ENCODE measurements around the gene ZXDC.

ZXDC gene

GRCh38 chr3:126448893-126449180, 26.9 kb downstream of the ZXDC start:
- peaks cover 39% of the 10 kb centered on the region for H3K36me3 ChIP-seq
- DNase-seq = no peak
- H3K9me3 ChIP-seq (ENCODE audit: severe bottlenecking) = no peaks in the 10 kb centered on the region
- no peak overlapping the region for H3K27ac ChIP-seq
- H3K4me3 ChIP-seq (ENCODE audit: low read depth, low read length) = no peak overlapping the region
- no peaks in the 10 kb centered on the region for H3K27me3 ChIP-seq (ENCODE audit: insufficient read depth, low read depth, severe bottlenecking)
- TF ChIP-seq CTCF (IDR thresholded peaks at IDR 0.05; ENCODE audit: low read depth, low read length) = no peak

GRCh38 chr3:126448136-126448892, 27.4 kb downstream of the ZXDC start:
- Histone ChIP-seq H3K27ac (no peak overlapping the region), H3K27me3 (ENCODE audit: insufficient read depth, low read depth, severe bottlenecking) (no peaks in the 10 kb centered on the region), H3K36me3 (peaks cover 39% of the 10 kb centered on the region), H3K4me3 (ENCODE audit: low read depth, low read length) (no peak overlapping the region), H3K9me3 (ENCODE audit: severe bottlenecking) (no peaks in the 10 kb centered on the region)
- DNase-seq = no peak
- no peak for TF ChIP-seq CTCF (IDR thresholded peaks at IDR 0.05; ENCODE audit: low read depth, low read length)

GRCh38 chr3:126447456-126448106, 28.1 kb downstream of the ZXDC start:
- H3K36me3 ChIP-seq = peaks cover 37% of the 10 kb centered on the region

GRCh38 chr3:126446791-126447190, 28.9 kb downstream of the ZXDC start:
- Histone ChIP-seq H3K36me3 (peaks cover 29% of the 10 kb centered on the region), H3K27me3 (ENCODE audit: insufficient read depth, low read depth, severe bottlenecking) (no peaks in the 10 kb centered on the region), H3K4me3 (ENCODE audit: low read depth, low read length) (no peak overlapping the region), H3K9me3 (ENCODE audit: severe bottlenecking) (no peaks in the 10 kb centered on the region), H3K27ac (no peak overlapping the region)
- TF ChIP-seq CTCF (IDR thresholded peaks at IDR 0.05; ENCODE audit: low read depth, low read length) = no peak
- DNase-seq = no peak

More at GRCh38 chr3:126447456-126448106, 28.1 kb downstream of the ZXDC start:
- TF ChIP-seq CTCF (IDR thresholded peaks at IDR 0.05; ENCODE audit: low read depth, low read length) = no peak
- Histone ChIP-seq H3K4me3 (ENCODE audit: low read depth, low read length) (no peak overlapping the region), H3K9me3 (ENCODE audit: severe bottlenecking) (no peaks in the 10 kb centered on the region), H3K27ac (no peak overlapping the region), H3K27me3 (ENCODE audit: insufficient read depth, low read depth, severe bottlenecking) (no peaks in the 10 kb centered on the region)
- no peak for DNase-seq

GRCh38 chr3:126446301-126446700, 29.4 kb downstream of the ZXDC start:
- H3K27ac ChIP-seq = no peak overlapping the region
- H3K27me3 ChIP-seq (ENCODE audit: insufficient read depth, low read depth, severe bottlenecking) = no peaks in the 10 kb centered on the region
- H3K36me3 ChIP-seq = peaks cover 25% of the 10 kb centered on the region
- no peaks in the 10 kb centered on the region for H3K9me3 ChIP-seq (ENCODE audit: severe bottlenecking)
- TF ChIP-seq CTCF (IDR thresholded peaks at IDR 0.05; ENCODE audit: low read depth, low read length) = no peak
- H3K4me3 ChIP-seq (ENCODE audit: low read depth, low read length) = no peak overlapping the region
- no peak for DNase-seq
